Measurements from ENCODE around the gene FOXL2NB.

DNA sequence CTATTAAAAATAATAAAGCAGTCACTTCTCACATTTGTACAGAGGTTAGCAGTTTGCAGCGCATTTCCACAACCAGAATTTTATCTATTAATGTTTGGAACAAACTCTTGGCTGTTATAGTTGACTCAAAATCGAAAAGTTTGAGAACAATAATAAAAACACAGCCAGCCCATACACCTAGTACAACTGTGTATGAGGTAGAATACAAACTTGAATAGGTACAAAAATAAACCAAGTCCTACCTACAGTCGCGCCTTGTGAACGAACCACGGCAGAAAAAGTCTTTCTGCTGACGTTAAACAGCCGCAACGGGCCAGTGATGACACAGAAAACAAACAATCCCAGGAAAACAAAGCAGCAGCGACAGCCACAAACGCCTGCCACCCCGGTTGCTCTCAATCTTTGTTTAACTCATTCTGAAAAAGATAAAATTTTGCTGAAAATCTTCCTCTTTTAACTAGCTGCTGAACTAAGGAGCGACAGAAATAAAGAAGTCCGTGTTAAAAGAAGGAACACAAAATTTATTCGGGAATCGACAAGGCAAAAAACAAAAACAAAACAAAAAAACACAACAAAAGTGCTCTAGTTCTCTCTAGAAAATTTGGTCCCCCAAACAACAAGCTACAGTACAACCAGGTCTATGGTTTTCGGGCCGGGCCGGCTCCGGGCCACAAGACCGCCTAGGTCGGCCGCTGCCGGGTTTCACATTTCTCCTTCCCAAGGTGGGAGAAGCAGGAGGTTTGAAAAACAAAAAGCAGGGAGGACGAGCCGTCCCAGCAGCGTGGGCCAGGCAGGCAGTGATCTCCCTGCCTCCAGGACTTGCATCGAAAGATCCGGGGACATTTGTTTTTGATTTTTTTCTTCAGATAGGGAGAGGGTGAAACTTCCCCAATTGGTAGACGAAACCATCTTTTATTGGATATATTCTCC lies 3.0 kb upstream of the FOXL2NB start:
- TF ChIP-seq, protein P1, sequence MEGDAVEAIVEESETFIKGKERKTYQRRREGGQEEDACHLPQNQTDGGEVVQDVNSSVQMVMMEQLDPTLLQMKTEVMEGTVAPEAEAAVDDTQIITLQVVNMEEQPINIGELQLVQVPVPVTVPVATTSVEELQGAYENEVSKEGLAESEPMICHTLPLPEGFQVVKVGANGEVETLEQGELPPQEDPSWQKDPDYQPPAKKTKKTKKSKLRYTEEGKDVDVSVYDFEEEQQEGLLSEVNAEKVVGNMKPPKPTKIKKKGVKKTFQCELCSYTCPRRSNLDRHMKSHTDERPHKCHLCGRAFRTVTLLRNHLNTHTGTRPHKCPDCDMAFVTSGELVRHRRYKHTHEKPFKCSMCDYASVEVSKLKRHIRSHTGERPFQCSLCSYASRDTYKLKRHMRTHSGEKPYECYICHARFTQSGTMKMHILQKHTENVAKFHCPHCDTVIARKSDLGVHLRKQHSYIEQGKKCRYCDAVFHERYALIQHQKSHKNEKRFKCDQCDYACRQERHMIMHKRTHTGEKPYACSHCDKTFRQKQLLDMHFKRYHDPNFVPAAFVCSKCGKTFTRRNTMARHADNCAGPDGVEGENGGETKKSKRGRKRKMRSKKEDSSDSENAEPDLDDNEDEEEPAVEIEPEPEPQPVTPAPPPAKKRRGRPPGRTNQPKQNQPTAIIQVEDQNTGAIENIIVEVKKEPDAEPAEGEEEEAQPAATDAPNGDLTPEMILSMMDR (IDR thresholded peaks at IDR 0.05; ENCODE audit: low read depth, low read length) = no peak
- TF ChIP-seq EZH2phosphoT487 (IDR thresholded peaks at IDR 0.05; ENCODE audit: low read depth) = no peak
